Measurements from ENCODE around the gene CLTCL1. TPM values are rescaled to one million over a fixed set of nuclear protein-coding genes. Genes with fewer than 3 reads are reported as not detected.

Gene CLTCL1
- total and polyA plus RNA-seq, 9 of the 15 experiments (the other 6 are each of a cell fraction or from before 2014, with no cell fraction given), result 1.1 to 11.7 (median 5.0) TPM

DNA sequence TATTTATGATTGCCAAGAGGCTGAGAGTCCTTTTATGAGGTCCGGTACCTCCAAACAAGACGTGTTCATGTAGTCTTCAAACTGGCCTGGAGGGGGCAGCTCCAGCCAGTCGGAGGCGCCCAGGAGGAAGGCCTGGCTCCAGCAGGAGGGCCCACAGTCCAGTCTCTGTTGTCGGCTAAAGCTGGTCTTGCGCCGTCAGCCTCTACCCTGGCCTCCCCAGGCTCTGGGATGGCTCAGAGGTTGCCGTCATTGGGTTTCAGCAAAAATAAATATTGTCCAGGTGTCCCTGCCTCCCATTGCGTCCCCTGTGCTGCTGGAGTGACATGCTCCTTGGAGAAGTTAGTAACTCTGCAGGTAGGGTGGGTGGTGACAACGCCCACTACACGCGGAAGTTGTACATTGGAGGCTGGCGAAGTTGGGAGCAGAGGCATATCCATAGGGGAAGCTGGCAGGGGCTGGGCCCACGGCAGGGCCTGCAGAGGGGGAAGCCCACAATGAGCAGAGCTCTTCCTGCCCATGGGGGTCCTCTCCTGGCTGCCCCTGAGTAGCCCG lies 111.9 kb downstream of the CLTCL1 start (continued):
- TF ChIP-seq, protein P1, sequence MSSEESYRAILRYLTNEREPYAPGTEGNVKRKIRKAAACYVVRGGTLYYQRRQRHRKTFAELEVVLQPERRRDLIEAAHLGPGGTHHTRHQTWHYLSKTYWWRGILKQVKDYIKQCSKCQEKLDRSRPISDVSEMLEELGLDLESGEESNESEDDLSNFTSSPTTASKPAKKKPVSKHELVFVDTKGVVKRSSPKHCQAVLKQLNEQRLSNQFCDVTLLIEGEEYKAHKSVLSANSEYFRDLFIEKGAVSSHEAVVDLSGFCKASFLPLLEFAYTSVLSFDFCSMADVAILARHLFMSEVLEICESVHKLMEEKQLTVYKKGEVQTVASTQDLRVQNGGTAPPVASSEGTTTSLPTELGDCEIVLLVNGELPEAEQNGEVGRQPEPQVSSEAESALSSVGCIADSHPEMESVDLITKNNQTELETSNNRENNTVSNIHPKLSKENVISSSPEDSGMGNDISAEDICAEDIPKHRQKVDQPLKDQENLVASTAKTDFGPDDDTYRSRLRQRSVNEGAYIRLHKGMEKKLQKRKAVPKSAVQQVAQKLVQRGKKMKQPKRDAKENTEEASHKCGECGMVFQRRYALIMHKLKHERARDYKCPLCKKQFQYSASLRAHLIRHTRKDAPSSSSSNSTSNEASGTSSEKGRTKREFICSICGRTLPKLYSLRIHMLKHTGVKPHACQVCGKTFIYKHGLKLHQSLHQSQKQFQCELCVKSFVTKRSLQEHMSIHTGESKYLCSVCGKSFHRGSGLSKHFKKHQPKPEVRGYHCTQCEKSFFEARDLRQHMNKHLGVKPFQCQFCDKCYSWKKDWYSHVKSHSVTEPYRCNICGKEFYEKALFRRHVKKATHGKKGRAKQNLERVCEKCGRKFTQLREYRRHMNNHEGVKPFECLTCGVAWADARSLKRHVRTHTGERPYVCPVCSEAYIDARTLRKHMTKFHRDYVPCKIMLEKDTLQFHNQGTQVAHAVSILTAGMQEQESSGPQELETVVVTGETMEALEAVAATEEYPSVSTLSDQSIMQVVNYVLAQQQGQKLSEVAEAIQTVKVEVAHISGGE (CRISPR knock-in tag; IDR thresholded peaks at IDR 0.05), result 0 out of 6 replicates have a peak, but pooled peaks of 1 of the 3 experiments have one; percentile 11
- TF ChIP-seq PTBP1 (IDR thresholded peaks at IDR 0.05; ENCODE audit: low read depth, low read length), result no peak
- TF ChIP-seq TAL1 (IDR thresholded peaks at IDR 0.05), result no peak
- TF ChIP-seq WHSC1 (IDR thresholded peaks at IDR 0.05; ENCODE audit: low read length), result peak; percentile 77
- TF ChIP-seq, protein P2, sequence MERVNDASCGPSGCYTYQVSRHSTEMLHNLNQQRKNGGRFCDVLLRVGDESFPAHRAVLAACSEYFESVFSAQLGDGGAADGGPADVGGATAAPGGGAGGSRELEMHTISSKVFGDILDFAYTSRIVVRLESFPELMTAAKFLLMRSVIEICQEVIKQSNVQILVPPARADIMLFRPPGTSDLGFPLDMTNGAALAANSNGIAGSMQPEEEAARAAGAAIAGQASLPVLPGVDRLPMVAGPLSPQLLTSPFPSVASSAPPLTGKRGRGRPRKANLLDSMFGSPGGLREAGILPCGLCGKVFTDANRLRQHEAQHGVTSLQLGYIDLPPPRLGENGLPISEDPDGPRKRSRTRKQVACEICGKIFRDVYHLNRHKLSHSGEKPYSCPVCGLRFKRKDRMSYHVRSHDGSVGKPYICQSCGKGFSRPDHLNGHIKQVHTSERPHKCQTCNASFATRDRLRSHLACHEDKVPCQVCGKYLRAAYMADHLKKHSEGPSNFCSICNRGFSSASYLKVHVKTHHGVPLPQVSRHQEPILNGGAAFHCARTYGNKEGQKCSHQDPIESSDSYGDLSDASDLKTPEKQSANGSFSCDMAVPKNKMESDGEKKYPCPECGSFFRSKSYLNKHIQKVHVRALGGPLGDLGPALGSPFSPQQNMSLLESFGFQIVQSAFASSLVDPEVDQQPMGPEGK (CRISPR knock-in tag; IDR thresholded peaks at IDR 0.05; ENCODE audit: borderline replicate concordance), result no peak
- TF ChIP-seq CHD4 (IDR thresholded peaks at IDR 0.05; ENCODE audit: insufficient read depth, insufficient replicate concordance, low read depth, low read length, poor library complexity, severe bottlenecking), result no peak
- no peak for TF ChIP-seq LCOR (CRISPR knock-in tag; IDR thresholded peaks at IDR 0.05)
- TF ChIP-seq CHD2 (IDR thresholded peaks at IDR 0.05; ENCODE audit: low read depth, low read length), result no peak
- TF ChIP-seq ZNF184 (CRISPR knock-in tag; IDR thresholded peaks at IDR 0.05), result no peak
- TF ChIP-seq, protein P3, sequence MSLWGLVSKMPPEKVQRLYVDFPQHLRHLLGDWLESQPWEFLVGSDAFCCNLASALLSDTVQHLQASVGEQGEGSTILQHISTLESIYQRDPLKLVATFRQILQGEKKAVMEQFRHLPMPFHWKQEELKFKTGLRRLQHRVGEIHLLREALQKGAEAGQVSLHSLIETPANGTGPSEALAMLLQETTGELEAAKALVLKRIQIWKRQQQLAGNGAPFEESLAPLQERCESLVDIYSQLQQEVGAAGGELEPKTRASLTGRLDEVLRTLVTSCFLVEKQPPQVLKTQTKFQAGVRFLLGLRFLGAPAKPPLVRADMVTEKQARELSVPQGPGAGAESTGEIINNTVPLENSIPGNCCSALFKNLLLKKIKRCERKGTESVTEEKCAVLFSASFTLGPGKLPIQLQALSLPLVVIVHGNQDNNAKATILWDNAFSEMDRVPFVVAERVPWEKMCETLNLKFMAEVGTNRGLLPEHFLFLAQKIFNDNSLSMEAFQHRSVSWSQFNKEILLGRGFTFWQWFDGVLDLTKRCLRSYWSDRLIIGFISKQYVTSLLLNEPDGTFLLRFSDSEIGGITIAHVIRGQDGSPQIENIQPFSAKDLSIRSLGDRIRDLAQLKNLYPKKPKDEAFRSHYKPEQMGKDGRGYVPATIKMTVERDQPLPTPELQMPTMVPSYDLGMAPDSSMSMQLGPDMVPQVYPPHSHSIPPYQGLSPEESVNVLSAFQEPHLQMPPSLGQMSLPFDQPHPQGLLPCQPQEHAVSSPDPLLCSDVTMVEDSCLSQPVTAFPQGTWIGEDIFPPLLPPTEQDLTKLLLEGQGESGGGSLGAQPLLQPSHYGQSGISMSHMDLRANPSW (CRISPR knock-in tag; IDR thresholded peaks at IDR 0.05), result 0 out of 2 replicates have a peak, but pooled peaks have one; percentile 3
- no peak for TF ChIP-seq EWSR1 (IDR thresholded peaks at IDR 0.05; ENCODE audit: borderline replicate concordance, low read depth, partially characterized antibody)
- no peak for TF ChIP-seq FOXJ3 (CRISPR knock-in tag; IDR thresholded peaks at IDR 0.05)
- no peak for TF ChIP-seq ARHGAP35 (IDR thresholded peaks at IDR 0.05; ENCODE audit: partially characterized antibody)
- TF ChIP-seq RBM15 (IDR thresholded peaks at IDR 0.05; ENCODE audit: insufficient read depth, low read length), result no peak
- TF ChIP-seq, protein P4, sequence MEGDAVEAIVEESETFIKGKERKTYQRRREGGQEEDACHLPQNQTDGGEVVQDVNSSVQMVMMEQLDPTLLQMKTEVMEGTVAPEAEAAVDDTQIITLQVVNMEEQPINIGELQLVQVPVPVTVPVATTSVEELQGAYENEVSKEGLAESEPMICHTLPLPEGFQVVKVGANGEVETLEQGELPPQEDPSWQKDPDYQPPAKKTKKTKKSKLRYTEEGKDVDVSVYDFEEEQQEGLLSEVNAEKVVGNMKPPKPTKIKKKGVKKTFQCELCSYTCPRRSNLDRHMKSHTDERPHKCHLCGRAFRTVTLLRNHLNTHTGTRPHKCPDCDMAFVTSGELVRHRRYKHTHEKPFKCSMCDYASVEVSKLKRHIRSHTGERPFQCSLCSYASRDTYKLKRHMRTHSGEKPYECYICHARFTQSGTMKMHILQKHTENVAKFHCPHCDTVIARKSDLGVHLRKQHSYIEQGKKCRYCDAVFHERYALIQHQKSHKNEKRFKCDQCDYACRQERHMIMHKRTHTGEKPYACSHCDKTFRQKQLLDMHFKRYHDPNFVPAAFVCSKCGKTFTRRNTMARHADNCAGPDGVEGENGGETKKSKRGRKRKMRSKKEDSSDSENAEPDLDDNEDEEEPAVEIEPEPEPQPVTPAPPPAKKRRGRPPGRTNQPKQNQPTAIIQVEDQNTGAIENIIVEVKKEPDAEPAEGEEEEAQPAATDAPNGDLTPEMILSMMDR (IDR thresholded peaks at IDR 0.05 in 2 of 3, conservative IDR thresholded peaks at IDR 0.05 in 1 of 3; ENCODE audit: insufficient read depth in 2 of 3, low read depth in 1 of 3, low read length in 3 of 3), result peak; percentile 99 to 100 (median 99)
- TF ChIP-seq FOXP1 (CRISPR knock-in tag; IDR thresholded peaks at IDR 0.05), result no peak
- TF ChIP-seq SNIP1 (IDR thresholded peaks at IDR 0.05; ENCODE audit: low read depth), result no peak
- no peak for TF ChIP-seq ZNF143 (CRISPR knock-in tag; IDR thresholded peaks at IDR 0.05)
